HL-60 (cell line): Measurements from ENCODE around the gene STKLD1.

Source experiments
- GABPA ChIP-seq: IDR thresholded peaks from 2 replicates; pipeline ENCODE4 v1.6.1; 2012; ENCODE audit warnings: low read depth
- POLR2AphosphoS5 ChIP-seq: IDR thresholded peaks from 2 replicates; pipeline ENCODE4 v1.6.1; 2012; ENCODE audit warnings: low read depth
- SPI1 ChIP-seq: IDR thresholded peaks from 2 replicates; pipeline ENCODE4 v1.6.1; 2012; ENCODE audit warnings: low read depth, mild to moderate bottlenecking, borderline replicate concordance
- TF ChIP-seq, protein P1 (sequence below): IDR thresholded peaks from one replicate; pipeline ENCODE4 v1.5.1; 2011; ENCODE audit warnings: low read length, control low read depth, inconsistent platforms; ENCODE audit not compliant: insufficient read depth
- TF ChIP-seq, protein P2 (sequence below): IDR thresholded peaks from 2 replicates; pipeline ENCODE4 v1.6.1; 2012; ENCODE audit warnings: low read depth; ENCODE audit not compliant: insufficient replicate concordance

DNA sequence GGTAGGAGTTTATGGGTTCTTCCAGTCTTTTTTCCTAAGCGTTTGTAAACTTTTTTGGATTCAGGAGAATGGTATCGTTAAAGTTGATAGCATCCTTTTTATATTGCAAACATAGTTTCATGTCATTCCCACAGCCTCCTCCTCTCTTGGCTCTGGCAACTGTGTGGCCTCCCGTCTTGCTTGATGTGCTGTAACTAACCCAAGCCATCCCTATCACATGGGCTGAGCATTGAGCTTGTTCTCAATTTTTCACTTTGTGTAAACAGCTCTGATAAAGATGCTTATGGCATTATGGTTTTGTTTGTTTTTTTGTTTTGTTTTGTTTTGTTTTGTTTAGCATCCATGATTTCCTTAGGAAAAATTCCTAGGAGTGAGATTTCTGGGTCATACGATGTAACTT is 4.6 kb downstream of the STKLD1 start:
- TF ChIP-seq, protein P1, sequence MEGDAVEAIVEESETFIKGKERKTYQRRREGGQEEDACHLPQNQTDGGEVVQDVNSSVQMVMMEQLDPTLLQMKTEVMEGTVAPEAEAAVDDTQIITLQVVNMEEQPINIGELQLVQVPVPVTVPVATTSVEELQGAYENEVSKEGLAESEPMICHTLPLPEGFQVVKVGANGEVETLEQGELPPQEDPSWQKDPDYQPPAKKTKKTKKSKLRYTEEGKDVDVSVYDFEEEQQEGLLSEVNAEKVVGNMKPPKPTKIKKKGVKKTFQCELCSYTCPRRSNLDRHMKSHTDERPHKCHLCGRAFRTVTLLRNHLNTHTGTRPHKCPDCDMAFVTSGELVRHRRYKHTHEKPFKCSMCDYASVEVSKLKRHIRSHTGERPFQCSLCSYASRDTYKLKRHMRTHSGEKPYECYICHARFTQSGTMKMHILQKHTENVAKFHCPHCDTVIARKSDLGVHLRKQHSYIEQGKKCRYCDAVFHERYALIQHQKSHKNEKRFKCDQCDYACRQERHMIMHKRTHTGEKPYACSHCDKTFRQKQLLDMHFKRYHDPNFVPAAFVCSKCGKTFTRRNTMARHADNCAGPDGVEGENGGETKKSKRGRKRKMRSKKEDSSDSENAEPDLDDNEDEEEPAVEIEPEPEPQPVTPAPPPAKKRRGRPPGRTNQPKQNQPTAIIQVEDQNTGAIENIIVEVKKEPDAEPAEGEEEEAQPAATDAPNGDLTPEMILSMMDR, result no peak
- no peak for TF ChIP-seq POLR2AphosphoS5
- TF ChIP-seq, protein P2, sequence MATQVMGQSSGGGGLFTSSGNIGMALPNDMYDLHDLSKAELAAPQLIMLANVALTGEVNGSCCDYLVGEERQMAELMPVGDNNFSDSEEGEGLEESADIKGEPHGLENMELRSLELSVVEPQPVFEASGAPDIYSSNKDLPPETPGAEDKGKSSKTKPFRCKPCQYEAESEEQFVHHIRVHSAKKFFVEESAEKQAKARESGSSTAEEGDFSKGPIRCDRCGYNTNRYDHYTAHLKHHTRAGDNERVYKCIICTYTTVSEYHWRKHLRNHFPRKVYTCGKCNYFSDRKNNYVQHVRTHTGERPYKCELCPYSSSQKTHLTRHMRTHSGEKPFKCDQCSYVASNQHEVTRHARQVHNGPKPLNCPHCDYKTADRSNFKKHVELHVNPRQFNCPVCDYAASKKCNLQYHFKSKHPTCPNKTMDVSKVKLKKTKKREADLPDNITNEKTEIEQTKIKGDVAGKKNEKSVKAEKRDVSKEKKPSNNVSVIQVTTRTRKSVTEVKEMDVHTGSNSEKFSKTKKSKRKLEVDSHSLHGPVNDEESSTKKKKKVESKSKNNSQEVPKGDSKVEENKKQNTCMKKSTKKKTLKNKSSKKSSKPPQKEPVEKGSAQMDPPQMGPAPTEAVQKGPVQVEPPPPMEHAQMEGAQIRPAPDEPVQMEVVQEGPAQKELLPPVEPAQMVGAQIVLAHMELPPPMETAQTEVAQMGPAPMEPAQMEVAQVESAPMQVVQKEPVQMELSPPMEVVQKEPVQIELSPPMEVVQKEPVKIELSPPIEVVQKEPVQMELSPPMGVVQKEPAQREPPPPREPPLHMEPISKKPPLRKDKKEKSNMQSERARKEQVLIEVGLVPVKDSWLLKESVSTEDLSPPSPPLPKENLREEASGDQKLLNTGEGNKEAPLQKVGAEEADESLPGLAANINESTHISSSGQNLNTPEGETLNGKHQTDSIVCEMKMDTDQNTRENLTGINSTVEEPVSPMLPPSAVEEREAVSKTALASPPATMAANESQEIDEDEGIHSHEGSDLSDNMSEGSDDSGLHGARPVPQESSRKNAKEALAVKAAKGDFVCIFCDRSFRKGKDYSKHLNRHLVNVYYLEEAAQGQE, result no peak
- no peak for TF ChIP-seq GABPA
- TF ChIP-seq SPI1, result no peak
